ENCODE results near the gene ZNF672.

The ZNF672 gene

GRCh38 chr1:248892590-248892989 lies 54.6 kb downstream of the ZNF672 start:
- TF ChIP-seq, protein P1, sequence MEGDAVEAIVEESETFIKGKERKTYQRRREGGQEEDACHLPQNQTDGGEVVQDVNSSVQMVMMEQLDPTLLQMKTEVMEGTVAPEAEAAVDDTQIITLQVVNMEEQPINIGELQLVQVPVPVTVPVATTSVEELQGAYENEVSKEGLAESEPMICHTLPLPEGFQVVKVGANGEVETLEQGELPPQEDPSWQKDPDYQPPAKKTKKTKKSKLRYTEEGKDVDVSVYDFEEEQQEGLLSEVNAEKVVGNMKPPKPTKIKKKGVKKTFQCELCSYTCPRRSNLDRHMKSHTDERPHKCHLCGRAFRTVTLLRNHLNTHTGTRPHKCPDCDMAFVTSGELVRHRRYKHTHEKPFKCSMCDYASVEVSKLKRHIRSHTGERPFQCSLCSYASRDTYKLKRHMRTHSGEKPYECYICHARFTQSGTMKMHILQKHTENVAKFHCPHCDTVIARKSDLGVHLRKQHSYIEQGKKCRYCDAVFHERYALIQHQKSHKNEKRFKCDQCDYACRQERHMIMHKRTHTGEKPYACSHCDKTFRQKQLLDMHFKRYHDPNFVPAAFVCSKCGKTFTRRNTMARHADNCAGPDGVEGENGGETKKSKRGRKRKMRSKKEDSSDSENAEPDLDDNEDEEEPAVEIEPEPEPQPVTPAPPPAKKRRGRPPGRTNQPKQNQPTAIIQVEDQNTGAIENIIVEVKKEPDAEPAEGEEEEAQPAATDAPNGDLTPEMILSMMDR (IDR thresholded peaks at IDR 0.05; ENCODE audit: borderline replicate concordance, insufficient read depth, low read depth, low read length): no peak
- H3K4me3 ChIP-seq (ENCODE audit: low read depth, low read length): no peak overlapping the region

DNA sequence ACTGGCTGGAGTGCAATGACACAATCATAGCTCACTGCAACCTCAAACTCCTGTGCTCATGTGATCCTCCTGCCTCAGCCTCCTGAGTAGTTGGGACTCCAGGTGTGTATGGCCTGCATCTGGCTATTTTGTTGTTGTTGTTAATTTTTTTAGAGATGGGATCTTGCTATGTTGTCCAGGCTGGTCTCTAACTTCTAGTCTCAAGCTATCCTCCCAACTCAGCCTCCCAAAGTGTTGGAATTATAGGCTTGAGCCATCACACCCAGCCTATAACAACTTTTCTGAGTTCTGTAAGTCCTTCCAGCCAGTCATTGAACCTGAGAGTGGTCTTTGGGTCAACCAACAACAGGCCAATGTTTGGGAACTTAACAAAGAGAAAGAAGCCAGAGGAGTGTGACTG lies 56.8 kb downstream of the ZNF672 start:
- TF ChIP-seq, protein P1 (IDR thresholded peaks at IDR 0.05; ENCODE audit: borderline replicate concordance, insufficient read depth, low read depth, low read length): no peak
- H3K4me3 ChIP-seq (ENCODE audit: low read depth, low read length): no peak overlapping the region

- no peak overlapping the region for H3K4me3 ChIP-seq (ENCODE audit: low read depth, low read length)
- TF ChIP-seq, protein P1 (IDR thresholded peaks at IDR 0.05; ENCODE audit: borderline replicate concordance, insufficient read depth, low read depth, low read length): no peak
Observed at GRCh38 chr1:248897412-248898337, 59.7 kb downstream of the ZNF672 start.

All from GM12875 (cell line).